Measurements from ENCODE around the gene C19orf44.

DNA sequence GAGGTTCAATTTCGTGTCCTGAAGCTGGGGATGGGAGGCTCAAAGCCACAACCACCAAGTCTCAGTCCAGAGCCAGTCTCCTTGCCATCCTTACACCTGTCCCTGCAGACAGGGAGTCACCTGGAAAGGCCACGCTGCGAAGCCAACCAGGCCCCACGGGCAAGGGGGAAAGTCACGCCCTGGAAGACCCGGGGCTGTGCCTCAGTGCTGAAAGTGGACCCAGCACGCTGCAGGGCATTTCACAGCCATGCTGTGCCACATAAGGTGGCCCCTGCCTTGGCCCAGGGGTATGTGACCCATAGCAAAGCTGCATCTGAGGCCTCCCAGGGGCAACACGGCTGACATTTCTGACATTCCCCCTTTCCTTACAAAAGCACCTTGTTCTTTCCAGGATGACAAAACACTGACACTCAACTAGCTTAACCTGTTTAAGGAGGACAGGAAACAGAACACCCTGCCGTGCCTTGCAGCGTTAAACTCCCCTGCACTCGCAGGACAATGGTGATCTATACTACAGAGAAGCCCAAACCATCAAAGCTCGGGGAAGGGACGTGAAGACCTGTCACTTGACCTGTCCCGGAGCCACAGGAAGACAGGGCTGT, 31.2 kb downstream of the C19orf44 start:
- TF ChIP-seq, protein P1, sequence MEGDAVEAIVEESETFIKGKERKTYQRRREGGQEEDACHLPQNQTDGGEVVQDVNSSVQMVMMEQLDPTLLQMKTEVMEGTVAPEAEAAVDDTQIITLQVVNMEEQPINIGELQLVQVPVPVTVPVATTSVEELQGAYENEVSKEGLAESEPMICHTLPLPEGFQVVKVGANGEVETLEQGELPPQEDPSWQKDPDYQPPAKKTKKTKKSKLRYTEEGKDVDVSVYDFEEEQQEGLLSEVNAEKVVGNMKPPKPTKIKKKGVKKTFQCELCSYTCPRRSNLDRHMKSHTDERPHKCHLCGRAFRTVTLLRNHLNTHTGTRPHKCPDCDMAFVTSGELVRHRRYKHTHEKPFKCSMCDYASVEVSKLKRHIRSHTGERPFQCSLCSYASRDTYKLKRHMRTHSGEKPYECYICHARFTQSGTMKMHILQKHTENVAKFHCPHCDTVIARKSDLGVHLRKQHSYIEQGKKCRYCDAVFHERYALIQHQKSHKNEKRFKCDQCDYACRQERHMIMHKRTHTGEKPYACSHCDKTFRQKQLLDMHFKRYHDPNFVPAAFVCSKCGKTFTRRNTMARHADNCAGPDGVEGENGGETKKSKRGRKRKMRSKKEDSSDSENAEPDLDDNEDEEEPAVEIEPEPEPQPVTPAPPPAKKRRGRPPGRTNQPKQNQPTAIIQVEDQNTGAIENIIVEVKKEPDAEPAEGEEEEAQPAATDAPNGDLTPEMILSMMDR (conservative IDR thresholded peaks at IDR 0.05; ENCODE audit: low read depth in 2 of 2): no peak
- no peak for TF ChIP-seq POLR2AphosphoS5 (IDR thresholded peaks at IDR 0.05; ENCODE audit: low read depth)
